HCT116 (cell line): ENCODE results near the gene RREB1.

Experiments used
- CBX3 ChIP-seq: IDR thresholded peaks from 2 replicates; pipeline ENCODE4 v1.6.1; 2012; ENCODE audit warnings: low read depth
- CEBPB ChIP-seq: IDR thresholded peaks from 2 replicates; pipeline ENCODE4 v1.6.1; 2012; ENCODE audit warnings: low read depth
- EGR1 ChIP-seq: IDR thresholded peaks from 2 replicates; pipeline ENCODE4 v1.6.1; 2012; ENCODE audit warnings: low read depth
- EZH2 ChIP-seq: fragments of 200-600 bp; sonication (generic); IDR thresholded peaks from 2 replicates; pipeline ENCODE4 v1.6.1; 2017; ENCODE audit warnings: antibody characterized with exemption, mixed run types
- EZH2phosphoT487 ChIP-seq: fragments of 200-600 bp; IDR thresholded peaks from 2 replicates; pipeline ENCODE4 v1.6.1; 2018; ENCODE audit warnings: antibody characterized with exemption, borderline replicate concordance
- JUND ChIP-seq: IDR thresholded peaks from 2 replicates; pipeline ENCODE4 v1.6.1; 2012
- POLR2A ChIP-seq: IDR thresholded peaks from 2 replicates; pipeline ENCODE4 v1.7.0; 2011; ENCODE audit warnings: borderline replicate concordance; ENCODE audit not compliant: insufficient read depth, insufficient read length; ENCODE audit errors: extremely low read depth
- POLR2AphosphoS5 ChIP-seq: IDR thresholded peaks from 2 replicates; pipeline ENCODE4 v1.6.1; 2011; ENCODE audit warnings: mild to moderate bottlenecking, low read depth, low read length, moderate library complexity
- RAD21 ChIP-seq: IDR thresholded peaks from 2 replicates; pipeline ENCODE4 v1.6.1; 2012; ENCODE audit warnings: low read depth, mild to moderate bottlenecking
- YY1 ChIP-seq: IDR thresholded peaks from 2 replicates; pipeline ENCODE4 v1.6.1; 2011; ENCODE audit warnings: low read length, low read depth, moderate library complexity, mild to moderate bottlenecking; ENCODE audit not compliant: insufficient replicate concordance; ENCODE audit errors: extremely low read depth
- ZBTB33 ChIP-seq: IDR thresholded peaks from 2 replicates; pipeline ENCODE4 v1.6.1; 2011; ENCODE audit warnings: mild to moderate bottlenecking, low read length, moderate library complexity; ENCODE audit not compliant: insufficient replicate concordance; ENCODE audit errors: extremely low read depth
- ZFX ChIP-seq: fragments of 450-650 bp; IDR thresholded peaks from 2 replicates; pipeline ENCODE4 v1.6.1; 2017
- TF ChIP-seq, protein P1 (sequence below), 3 experiments: fragments of 200-600 bp in 1 of 3; sonication (generic) in 1 of 3; IDR thresholded peaks in 2 of 3; conservative IDR thresholded peaks in 1 of 3; 2 replicates each; pipeline ENCODE4 v1.5.1; 2012 to 2017; ENCODE audit warnings: low read depth in 2 of 3, low read length in 2 of 3, antibody characterized with exemption in 1 of 3, borderline replicate concordance in 1 of 3, control low read depth in 1 of 3, mild to moderate bottlenecking in 1 of 3, mixed read lengths in 1 of 3, mixed run types in 1 of 3, moderate library complexity in 1 of 3; ENCODE audit not compliant: insufficient read depth in 1 of 3

DNA sequence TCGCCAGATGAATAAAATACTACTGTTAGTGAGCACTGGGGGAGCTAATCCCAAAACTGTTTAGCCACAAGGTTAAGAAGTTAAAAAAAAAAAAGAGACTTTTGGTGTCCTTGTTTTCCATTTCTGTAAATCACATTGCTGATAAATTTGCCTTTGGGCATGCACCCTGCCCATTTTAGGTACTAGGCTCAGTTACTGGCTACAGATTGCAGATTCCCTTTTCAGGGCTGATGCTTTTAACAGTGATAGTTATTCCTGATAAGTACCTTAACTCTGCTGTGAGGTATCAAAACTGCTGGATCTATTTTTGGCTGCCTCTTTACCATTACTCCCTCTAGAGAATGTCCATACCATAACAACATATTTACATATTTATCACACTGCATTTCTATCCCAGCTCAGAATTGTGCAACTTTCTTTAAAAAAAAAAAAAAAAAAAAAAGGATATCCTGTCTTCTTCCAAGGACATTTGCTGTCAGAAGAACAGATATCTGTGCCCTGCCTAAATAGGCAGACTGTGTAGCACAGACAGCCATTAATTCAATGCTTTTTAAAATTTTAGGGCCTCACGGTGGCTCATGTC lies 110.7 kb downstream of the RREB1 start:
- TF ChIP-seq YY1 = no peak
- TF ChIP-seq ZBTB33 = no peak
- TF ChIP-seq, protein P1, sequence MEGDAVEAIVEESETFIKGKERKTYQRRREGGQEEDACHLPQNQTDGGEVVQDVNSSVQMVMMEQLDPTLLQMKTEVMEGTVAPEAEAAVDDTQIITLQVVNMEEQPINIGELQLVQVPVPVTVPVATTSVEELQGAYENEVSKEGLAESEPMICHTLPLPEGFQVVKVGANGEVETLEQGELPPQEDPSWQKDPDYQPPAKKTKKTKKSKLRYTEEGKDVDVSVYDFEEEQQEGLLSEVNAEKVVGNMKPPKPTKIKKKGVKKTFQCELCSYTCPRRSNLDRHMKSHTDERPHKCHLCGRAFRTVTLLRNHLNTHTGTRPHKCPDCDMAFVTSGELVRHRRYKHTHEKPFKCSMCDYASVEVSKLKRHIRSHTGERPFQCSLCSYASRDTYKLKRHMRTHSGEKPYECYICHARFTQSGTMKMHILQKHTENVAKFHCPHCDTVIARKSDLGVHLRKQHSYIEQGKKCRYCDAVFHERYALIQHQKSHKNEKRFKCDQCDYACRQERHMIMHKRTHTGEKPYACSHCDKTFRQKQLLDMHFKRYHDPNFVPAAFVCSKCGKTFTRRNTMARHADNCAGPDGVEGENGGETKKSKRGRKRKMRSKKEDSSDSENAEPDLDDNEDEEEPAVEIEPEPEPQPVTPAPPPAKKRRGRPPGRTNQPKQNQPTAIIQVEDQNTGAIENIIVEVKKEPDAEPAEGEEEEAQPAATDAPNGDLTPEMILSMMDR (IDR thresholded peaks at IDR 0.05 in 2 of 3, conservative IDR thresholded peaks at IDR 0.05 in 1 of 3; ENCODE audit: borderline replicate concordance in 1 of 3, insufficient read depth in 1 of 3, low read depth in 2 of 3, low read length in 2 of 3) = no peak
- no peak for TF ChIP-seq CEBPB
- TF ChIP-seq EGR1 = no peak
- no peak for TF ChIP-seq EZH2phosphoT487
- TF ChIP-seq POLR2A = no peak
- no peak for TF ChIP-seq EZH2
- no peak for TF ChIP-seq POLR2AphosphoS5
- no peak for TF ChIP-seq CBX3
- TF ChIP-seq RAD21 = no peak
- TF ChIP-seq JUND = no peak
- no peak for TF ChIP-seq ZFX
